ENCODE results near the gene ACTL10.

DNA sequence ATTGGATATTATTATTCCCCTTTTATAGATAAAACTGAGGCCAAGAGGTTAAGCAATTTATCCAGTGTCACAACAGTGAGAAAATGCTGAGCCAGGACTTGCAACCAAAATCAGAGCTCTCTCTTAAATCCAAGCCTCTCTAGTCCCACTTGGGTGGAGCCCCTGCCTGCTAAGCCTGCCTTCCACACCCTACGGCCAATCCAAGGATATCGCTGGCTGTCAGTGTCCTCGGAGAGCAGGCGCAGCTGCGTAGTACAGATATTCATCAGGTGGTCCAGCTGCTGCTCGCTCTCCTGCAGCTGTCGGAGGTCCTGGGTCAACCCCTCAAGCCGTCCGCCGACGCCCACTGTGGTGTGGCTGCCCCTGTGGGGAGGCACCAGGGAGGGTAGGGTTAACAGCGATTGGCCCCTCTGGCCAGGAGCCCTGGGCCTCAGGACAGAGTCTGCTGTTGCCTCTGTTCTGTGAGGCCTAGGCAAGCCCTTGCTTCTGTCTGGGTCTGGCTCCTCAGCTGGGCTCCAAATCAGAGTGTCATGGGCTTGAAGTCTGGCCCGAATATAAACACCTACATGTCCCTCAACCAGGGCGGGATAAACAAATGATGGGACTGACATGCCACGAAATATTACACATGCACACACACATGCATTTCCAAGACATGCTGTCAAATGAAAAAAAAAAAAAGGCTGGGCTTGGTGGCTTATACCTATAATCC, 11.4 kb downstream of the ACTL10 start:
- TF ChIP-seq, protein P1, sequence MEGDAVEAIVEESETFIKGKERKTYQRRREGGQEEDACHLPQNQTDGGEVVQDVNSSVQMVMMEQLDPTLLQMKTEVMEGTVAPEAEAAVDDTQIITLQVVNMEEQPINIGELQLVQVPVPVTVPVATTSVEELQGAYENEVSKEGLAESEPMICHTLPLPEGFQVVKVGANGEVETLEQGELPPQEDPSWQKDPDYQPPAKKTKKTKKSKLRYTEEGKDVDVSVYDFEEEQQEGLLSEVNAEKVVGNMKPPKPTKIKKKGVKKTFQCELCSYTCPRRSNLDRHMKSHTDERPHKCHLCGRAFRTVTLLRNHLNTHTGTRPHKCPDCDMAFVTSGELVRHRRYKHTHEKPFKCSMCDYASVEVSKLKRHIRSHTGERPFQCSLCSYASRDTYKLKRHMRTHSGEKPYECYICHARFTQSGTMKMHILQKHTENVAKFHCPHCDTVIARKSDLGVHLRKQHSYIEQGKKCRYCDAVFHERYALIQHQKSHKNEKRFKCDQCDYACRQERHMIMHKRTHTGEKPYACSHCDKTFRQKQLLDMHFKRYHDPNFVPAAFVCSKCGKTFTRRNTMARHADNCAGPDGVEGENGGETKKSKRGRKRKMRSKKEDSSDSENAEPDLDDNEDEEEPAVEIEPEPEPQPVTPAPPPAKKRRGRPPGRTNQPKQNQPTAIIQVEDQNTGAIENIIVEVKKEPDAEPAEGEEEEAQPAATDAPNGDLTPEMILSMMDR (conservative IDR thresholded peaks at IDR 0.05; ENCODE audit: low read depth in 2 of 2): no peak
- TF ChIP-seq, protein P2, sequence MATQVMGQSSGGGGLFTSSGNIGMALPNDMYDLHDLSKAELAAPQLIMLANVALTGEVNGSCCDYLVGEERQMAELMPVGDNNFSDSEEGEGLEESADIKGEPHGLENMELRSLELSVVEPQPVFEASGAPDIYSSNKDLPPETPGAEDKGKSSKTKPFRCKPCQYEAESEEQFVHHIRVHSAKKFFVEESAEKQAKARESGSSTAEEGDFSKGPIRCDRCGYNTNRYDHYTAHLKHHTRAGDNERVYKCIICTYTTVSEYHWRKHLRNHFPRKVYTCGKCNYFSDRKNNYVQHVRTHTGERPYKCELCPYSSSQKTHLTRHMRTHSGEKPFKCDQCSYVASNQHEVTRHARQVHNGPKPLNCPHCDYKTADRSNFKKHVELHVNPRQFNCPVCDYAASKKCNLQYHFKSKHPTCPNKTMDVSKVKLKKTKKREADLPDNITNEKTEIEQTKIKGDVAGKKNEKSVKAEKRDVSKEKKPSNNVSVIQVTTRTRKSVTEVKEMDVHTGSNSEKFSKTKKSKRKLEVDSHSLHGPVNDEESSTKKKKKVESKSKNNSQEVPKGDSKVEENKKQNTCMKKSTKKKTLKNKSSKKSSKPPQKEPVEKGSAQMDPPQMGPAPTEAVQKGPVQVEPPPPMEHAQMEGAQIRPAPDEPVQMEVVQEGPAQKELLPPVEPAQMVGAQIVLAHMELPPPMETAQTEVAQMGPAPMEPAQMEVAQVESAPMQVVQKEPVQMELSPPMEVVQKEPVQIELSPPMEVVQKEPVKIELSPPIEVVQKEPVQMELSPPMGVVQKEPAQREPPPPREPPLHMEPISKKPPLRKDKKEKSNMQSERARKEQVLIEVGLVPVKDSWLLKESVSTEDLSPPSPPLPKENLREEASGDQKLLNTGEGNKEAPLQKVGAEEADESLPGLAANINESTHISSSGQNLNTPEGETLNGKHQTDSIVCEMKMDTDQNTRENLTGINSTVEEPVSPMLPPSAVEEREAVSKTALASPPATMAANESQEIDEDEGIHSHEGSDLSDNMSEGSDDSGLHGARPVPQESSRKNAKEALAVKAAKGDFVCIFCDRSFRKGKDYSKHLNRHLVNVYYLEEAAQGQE (IDR thresholded peaks at IDR 0.05; ENCODE audit: unreplicated experiment): no peak
- TF ChIP-seq EZH2 (IDR thresholded peaks at IDR 0.05; ENCODE audit: low read depth, unreplicated experiment): no peak
- no peak for TF ChIP-seq POLR2AphosphoS5 (IDR thresholded peaks at IDR 0.05; ENCODE audit: low read depth)
- no peak for TF ChIP-seq NANOG (IDR thresholded peaks at IDR 0.05; ENCODE audit: borderline replicate concordance)
- TF ChIP-seq CREB1 (CRISPR knock-in tag; IDR thresholded peaks at IDR 0.05; ENCODE audit: low read depth): no peak
- TF ChIP-seq EZH2phosphoT487 (IDR thresholded peaks at IDR 0.05; ENCODE audit: unreplicated experiment): no peak

All from GM23338 (cell line).